ENCODE results near the gene NUP98. TPM values are rescaled to one million over a fixed set of nuclear protein-coding genes. Genes with fewer than 3 reads are reported as not detected.

Gene NUP98
- 23.8 TPM for polyA plus RNA-seq (2012; ENCODE audit: low read depth, missing spikeins)

DNA sequence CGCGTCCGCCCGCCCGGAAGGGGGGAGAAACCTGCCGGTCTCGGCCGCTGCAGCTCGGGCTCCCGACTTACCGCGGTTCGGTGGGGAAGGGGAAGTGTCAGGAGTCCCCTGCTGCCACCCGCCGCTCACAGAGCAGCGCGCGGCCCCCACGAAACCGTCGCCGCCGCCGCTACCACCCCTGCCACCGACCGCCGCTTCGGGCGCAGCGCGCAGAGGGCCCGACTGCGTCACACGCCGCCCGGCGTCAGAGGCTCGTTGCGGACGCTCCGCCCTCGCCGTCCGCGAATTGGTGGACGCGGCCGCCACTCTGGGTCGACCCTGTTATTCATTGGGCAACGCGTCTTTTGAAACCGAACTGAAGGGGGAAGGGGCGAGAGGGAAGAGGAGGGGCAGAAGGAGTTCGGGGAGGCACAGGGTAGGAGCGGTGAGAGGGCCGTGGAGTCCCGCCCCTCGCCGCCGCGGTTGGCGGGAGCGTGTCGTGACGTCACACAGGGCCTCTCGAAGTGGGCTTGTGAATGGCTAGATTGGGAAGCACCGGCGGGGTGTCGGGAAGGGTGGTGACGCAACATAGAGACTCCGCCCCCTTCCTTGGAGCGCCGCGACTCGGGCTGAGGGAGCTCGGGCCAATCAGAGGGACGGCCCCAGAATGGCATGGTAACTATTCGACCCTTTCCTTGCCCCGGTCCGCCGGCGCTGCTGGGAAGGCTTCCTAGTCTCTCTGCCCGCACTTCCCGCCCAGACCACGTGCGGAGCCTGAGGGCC is at the start of gene NUP98:
TSS of gene NUP98 (minus strand) at position 226 of the 762 bp plus-strand sequence. CDS start 15,437 bp downstream, outside the sequence.
- FAIRE-seq = peak; percentile 97
- DNase-seq (ENCODE audit: insufficient read length, low spot score) = peak; percentile 96
- peak; percentile 74 for TF ChIP-seq POLR2AphosphoS5 (IDR thresholded peaks at IDR 0.05; ENCODE audit: low read depth, low read length)
- TF ChIP-seq POU2F2 (IDR thresholded peaks at IDR 0.05; ENCODE audit: low read depth, low read length) = peak; percentile 39; the same call in 1 of the 2 replicates
- TF ChIP-seq POLR2A (IDR thresholded peaks at IDR 0.05; ENCODE audit: low read depth, low read length) = peak; percentile 72
- TF ChIP-seq PAX5 (IDR thresholded peaks at IDR 0.05; ENCODE audit: insufficient read depth, low read length, severe bottlenecking) = no peak
- no peak for TF ChIP-seq TAF1 (IDR thresholded peaks at IDR 0.05; ENCODE audit: low read depth, low read length)
- no peak; the same call in 1 of the 2 replicates for TF ChIP-seq SPI1 (IDR thresholded peaks at IDR 0.05; ENCODE audit: low read depth, low read length)

- TF ChIP-seq POLR2A (IDR thresholded peaks at IDR 0.05; ENCODE audit: low read depth, low read length) (no peak), POLR2AphosphoS5 (IDR thresholded peaks at IDR 0.05; ENCODE audit: low read depth, low read length) (no peak), PAX5 (IDR thresholded peaks at IDR 0.05; ENCODE audit: insufficient read depth, low read length, severe bottlenecking) (no peak), TAF1 (IDR thresholded peaks at IDR 0.05; ENCODE audit: low read depth, low read length) (no peak), SPI1 (IDR thresholded peaks at IDR 0.05; ENCODE audit: low read depth, low read length) (no peak), POU2F2 (IDR thresholded peaks at IDR 0.05; ENCODE audit: low read depth, low read length) (no peak)
- FAIRE-seq (no peak), DNase-seq (ENCODE audit: insufficient read length, low spot score) (no peak)
Measured at GRCh38 chr11:3845670-3846069, 48.3 kb upstream of the NUP98 start.

GRCh38 chr11:3845246-3845645 is 47.9 kb upstream of the NUP98 start:
- TF ChIP-seq POLR2A (IDR thresholded peaks at IDR 0.05; ENCODE audit: low read depth, low read length) (no peak), SPI1 (IDR thresholded peaks at IDR 0.05; ENCODE audit: low read depth, low read length) (no peak), PAX5 (IDR thresholded peaks at IDR 0.05; ENCODE audit: insufficient read depth, low read length, severe bottlenecking) (no peak), POLR2AphosphoS5 (IDR thresholded peaks at IDR 0.05; ENCODE audit: low read depth, low read length) (no peak), POU2F2 (IDR thresholded peaks at IDR 0.05; ENCODE audit: low read depth, low read length) (no peak), TAF1 (IDR thresholded peaks at IDR 0.05; ENCODE audit: low read depth, low read length) (no peak)
- FAIRE-seq (no peak), DNase-seq (ENCODE audit: insufficient read length, low spot score) (no peak)

DNA sequence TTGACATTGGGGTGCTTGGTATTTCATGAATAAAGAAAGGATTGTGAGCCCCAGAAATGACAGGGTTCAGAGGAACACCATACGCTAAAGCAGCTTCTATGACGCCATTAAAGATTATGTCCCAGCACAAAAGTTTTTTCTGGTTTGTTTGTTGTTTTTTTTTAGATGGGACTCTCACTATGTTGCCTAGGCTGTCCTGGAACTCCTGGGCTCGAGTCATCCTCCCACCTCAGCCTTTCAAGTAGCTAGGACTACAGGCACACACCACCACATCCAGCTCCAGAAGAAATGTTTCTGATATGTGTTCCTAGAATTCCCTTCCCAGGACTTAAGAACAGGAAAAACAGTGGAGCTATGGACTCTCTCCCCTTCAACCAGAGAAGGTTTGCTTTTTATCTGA is 46.0 kb upstream of the NUP98 start:
- FAIRE-seq (no peak), DNase-seq (ENCODE audit: insufficient read length, low spot score) (no peak)
- TF ChIP-seq POU2F2 (IDR thresholded peaks at IDR 0.05; ENCODE audit: low read depth, low read length) = no peak
- TF ChIP-seq POLR2AphosphoS5 (IDR thresholded peaks at IDR 0.05; ENCODE audit: low read depth, low read length) = no peak
- TF ChIP-seq TAF1 (IDR thresholded peaks at IDR 0.05; ENCODE audit: low read depth, low read length) = no peak
- TF ChIP-seq PAX5 (IDR thresholded peaks at IDR 0.05; ENCODE audit: insufficient read depth, low read length, severe bottlenecking) = no peak

GRCh38 chr11:3841426-3842350 is 44.3 kb upstream of the NUP98 start:
- FAIRE-seq (peak; percentile 52), DNase-seq (ENCODE audit: insufficient read length, low spot score) (peak; percentile 66)
- TF ChIP-seq POU2F2 (IDR thresholded peaks at IDR 0.05; ENCODE audit: low read depth, low read length) (no peak), TAF1 (IDR thresholded peaks at IDR 0.05; ENCODE audit: low read depth, low read length) (no peak)

DNA sequence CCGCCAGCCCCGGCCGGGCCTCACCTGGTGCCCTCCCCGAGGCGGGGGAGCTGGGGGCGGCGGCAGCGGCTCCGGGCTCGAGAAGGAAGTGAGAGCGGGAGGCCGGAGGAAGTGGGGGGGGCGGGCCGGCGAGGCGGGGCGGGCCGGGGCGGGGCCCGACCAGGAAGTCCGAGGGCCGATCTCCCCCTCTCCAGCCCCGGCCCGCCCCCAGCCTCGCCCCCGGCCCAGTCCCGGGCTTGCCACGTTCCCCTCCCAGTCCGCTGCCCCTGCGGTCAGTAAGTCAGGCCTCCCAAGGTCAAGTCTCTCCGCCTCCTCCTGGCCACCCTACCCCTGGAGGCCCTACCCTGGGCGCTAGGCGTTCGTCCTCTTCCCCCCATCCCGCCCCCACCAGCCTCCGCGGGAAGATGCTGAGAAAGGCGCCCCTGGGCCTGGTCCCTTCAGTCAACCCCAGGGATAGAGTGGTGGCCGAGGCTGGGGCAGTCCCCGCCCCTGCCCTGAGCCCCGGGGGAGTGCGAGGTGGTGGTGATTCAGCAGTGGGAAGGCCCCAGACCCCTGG is 43.6 kb upstream of the NUP98 start, which contains the start of gene RHOG:
TSS of gene RHOG (minus strand) at position 90 of the 556 bp plus-strand sequence. CDS start 12,821 bp downstream, outside the sequence.
- TF ChIP-seq SPI1 (IDR thresholded peaks at IDR 0.05; ENCODE audit: low read depth, low read length) (peak; percentile 63), TAF1 (IDR thresholded peaks at IDR 0.05; ENCODE audit: low read depth, low read length) (0 out of 2 replicates have a peak, but pooled peaks have one; percentile 29), POLR2A (IDR thresholded peaks at IDR 0.05; ENCODE audit: low read depth, low read length) (no peak; the same call in 1 of the 2 replicates)
- no peak for FAIRE-seq
- DNase-seq (ENCODE audit: insufficient read length, low spot score) = peak; percentile 84

GRCh38 chr11:3840004-3840869 is 42.9 kb upstream of the NUP98 start:
- DNase-seq (ENCODE audit: insufficient read length, low spot score) (no peak), FAIRE-seq (no peak)
- no peak for TF ChIP-seq TAF1 (IDR thresholded peaks at IDR 0.05; ENCODE audit: low read depth, low read length)
- TF ChIP-seq SPI1 (IDR thresholded peaks at IDR 0.05; ENCODE audit: low read depth, low read length) = no peak
- TF ChIP-seq POLR2AphosphoS5 (IDR thresholded peaks at IDR 0.05; ENCODE audit: low read depth, low read length) = no peak
- TF ChIP-seq POLR2A (IDR thresholded peaks at IDR 0.05; ENCODE audit: low read depth, low read length) = no peak
- no peak for TF ChIP-seq POU2F2 (IDR thresholded peaks at IDR 0.05; ENCODE audit: low read depth, low read length)
- TF ChIP-seq PAX5 (IDR thresholded peaks at IDR 0.05; ENCODE audit: insufficient read depth, low read length, severe bottlenecking) = no peak

DNA sequence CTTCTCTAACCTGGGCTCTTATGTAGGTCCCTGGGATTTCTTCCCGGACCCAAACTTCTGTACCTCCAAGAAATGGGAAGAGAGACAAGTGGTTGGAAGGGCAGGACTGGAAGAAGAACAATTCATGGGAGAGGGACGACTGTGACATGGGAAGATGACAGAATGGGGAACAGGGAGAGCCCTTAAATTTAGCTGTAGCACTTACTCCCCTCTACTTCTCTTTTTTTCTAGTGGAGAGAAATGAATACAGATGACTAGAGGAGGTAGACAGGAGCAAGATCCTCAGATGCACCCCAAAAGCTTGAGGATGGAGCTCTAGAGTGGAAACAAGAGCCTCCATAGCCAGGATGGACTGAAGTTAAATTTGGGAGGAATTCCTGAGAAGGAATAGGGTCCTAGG is 41.1 kb upstream of the NUP98 start:
- FAIRE-seq = no peak
- DNase-seq (ENCODE audit: insufficient read length, low spot score) = no peak
- no peak for TF ChIP-seq TAF1 (IDR thresholded peaks at IDR 0.05; ENCODE audit: low read depth, low read length)
- TF ChIP-seq PAX5 (IDR thresholded peaks at IDR 0.05; ENCODE audit: insufficient read depth, low read length, severe bottlenecking) = no peak
- TF ChIP-seq SPI1 (IDR thresholded peaks at IDR 0.05; ENCODE audit: low read depth, low read length) = no peak
- TF ChIP-seq POU2F2 (IDR thresholded peaks at IDR 0.05; ENCODE audit: low read depth, low read length) = no peak
- TF ChIP-seq POLR2A (IDR thresholded peaks at IDR 0.05; ENCODE audit: low read depth, low read length) = no peak
- no peak for TF ChIP-seq POLR2AphosphoS5 (IDR thresholded peaks at IDR 0.05; ENCODE audit: low read depth, low read length)

All from GM12891 (cell line).